Skeletal muscle satellite cell (primary cell): ENCODE results near the gene F10. TPM values are rescaled to one million over a fixed set of nuclear protein-coding genes. Genes with fewer than 3 reads are reported as not detected.
"Not testable (repeated sequence)": the region's sequence is repeated elsewhere in the genome, so short reads cannot be mapped to it uniquely, and the experiment has no call there.

ENCODE experiments used
- H3K27me3 ChIP-seq: 2 replicates; pipeline ENCODE4 v1.7.0; 2013; ENCODE audit warnings: low read length; ENCODE audit not compliant: control insufficient read depth, insufficient read depth
- H3K36me3 ChIP-seq: 2 replicates; pipeline ENCODE4 v1.7.0; 2013; ENCODE audit warnings: mild to moderate bottlenecking, control low read depth, low read length; ENCODE audit not compliant: insufficient read depth
- H3K4me1 ChIP-seq: 2 replicates; pipeline ENCODE4 v1.7.0; 2013; ENCODE audit warnings: low read length; ENCODE audit not compliant: control insufficient read depth, insufficient read depth
- H3K4me2 ChIP-seq: 2 replicates; pipeline ENCODE4 v1.7.0; 2013; ENCODE audit warnings: mild to moderate bottlenecking, low read length
- H3K4me3 ChIP-seq: 2 replicates; pipeline ENCODE4 v1.7.0; 2013; ENCODE audit warnings: low read length
- H3K9ac ChIP-seq: 2 replicates; pipeline ENCODE4 v1.7.0; 2013; ENCODE audit warnings: mild to moderate bottlenecking, low read depth, low read length, moderate library complexity
- H3K9me3 ChIP-seq: replicated peaks from 2 replicates; pipeline ENCODE4 v1.7.0; 2013; ENCODE audit warnings: mild to moderate bottlenecking, control low read depth, low read length
- total RNA-seq: library from RNA; depleted of rRNA; stranded (reverse); fragments of >200 nt; gene quantifications from 2 replicates; pipeline ENCODE4 v1.2.3, GENCODE V29; 2012; rRNA removed

The F10 gene
- total RNA-seq = 1.5 and 1.8 TPM in 2 replicates

DNA sequence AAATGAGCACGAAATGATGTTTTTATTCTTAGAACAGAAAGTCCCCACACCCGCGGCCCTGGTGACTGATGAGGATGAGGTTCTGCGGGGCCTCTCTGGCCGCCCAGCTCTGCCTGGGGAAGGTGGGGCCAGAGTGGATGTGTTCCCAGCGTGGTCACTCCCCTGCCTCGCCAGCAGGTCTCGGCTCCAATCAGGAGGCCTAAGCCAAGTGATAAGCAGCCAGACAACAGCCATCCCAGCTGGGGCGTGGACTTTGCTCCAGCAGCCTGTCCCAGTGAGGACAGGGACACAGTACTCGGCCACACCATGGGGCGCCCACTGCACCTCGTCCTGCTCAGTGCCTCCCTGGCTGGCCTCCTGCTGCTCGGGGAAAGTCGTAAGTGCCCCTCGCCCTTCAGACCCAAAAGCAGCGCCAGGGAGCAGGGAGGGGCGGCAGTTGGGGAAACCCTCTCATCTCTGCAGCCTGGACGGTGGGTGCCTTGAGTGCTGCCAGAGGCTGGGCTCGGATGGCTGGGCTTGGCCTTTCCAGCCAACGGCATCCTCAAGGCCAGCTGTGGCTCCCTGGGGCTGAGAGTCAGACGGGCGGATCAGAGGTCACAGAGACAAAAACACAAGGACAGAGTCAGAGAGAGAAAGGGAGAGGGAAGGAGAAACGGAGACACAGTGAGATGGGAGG is at the start of gene F10:
F10 (plus strand) TSS at position 250 of the 676 bp plus-strand sequence; CDS start at position 307, 57 bp downstream.
- Histone ChIP-seq H3K4me2 (peak within 1 kb of the TSS; percentile 78), H3K9me3 (no peaks in the 10 kb centered on the region), H3K27me3 (peaks cover 22% of the 10 kb centered on the region), H3K9ac (peak within 1 kb of the TSS; percentile 21), H3K4me3 (peak within 1 kb of the TSS; percentile 63), H3K4me1 (peaks cover 14% of the 10 kb centered on the region), H3K36me3 (no peaks in the 10 kb centered on the region)

DNA sequence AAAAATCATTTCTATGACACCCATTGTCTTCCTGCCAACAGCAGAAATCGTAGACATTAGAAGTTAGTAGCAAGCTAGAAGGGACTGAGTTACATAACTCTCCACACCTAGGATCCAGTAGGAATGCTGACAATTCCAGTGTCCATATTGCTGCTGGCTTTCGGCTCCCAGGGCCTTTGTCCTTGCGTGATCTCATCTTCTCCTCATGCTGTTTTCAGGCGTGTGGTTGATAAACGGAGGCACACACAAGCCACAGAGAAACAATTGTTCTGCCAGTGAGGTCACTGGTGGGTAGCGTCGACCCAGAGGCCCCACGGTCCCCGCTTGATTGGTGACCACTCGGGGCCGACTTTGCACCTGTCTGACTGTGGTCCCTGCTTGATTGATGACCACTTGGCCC is 48.7 kb upstream of the F10 start:
- Histone ChIP-seq H3K4me2 (no peak overlapping the region), H3K9ac (no peak overlapping the region), H3K36me3 (peaks cover 10% of the 10 kb centered on the region), H3K4me1 (peaks cover 5% of the 10 kb centered on the region), H3K4me3 (no peak overlapping the region), H3K9me3 (no peaks in the 10 kb centered on the region), H3K27me3 (no peaks in the 10 kb centered on the region)

- Histone ChIP-seq H3K4me1 (peaks cover 10% of the 10 kb centered on the region), H3K4me3 (no peak overlapping the region), H3K27me3 (no peaks in the 10 kb centered on the region), H3K9ac (no peak overlapping the region), H3K4me2 (no peak overlapping the region), H3K36me3 (peaks cover 10% of the 10 kb centered on the region), H3K9me3 (no peaks in the 10 kb centered on the region)
Measured at GRCh38 chr13:113074401-113074800, 48.2 kb upstream of the F10 start.

GRCh38 chr13:113074876-113075275 is 47.7 kb upstream of the F10 start:
- Histone ChIP-seq H3K4me3 (no peak overlapping the region), H3K4me1 (peaks cover 11% of the 10 kb centered on the region), H3K36me3 (peaks cover 10% of the 10 kb centered on the region), H3K27me3 (no peaks in the 10 kb centered on the region), H3K4me2 (no peak overlapping the region), H3K9me3 (no peaks in the 10 kb centered on the region), H3K9ac (no peak overlapping the region)

GRCh38 chr13:113075711-113076110 is 46.9 kb upstream of the F10 start:
- Histone ChIP-seq H3K4me3 (no peak overlapping the region), H3K4me1 (peaks cover 11% of the 10 kb centered on the region), H3K36me3 (peaks cover 8% of the 10 kb centered on the region), H3K9me3 (no peaks in the 10 kb centered on the region), H3K4me2 (no peak overlapping the region), H3K27me3 (no peaks in the 10 kb centered on the region), H3K9ac (no peak overlapping the region)

GRCh38 chr13:113076681-113077401 is 45.8 kb upstream of the F10 start:
- Histone ChIP-seq H3K4me2 (no peak overlapping the region), H3K4me1 (peaks cover 11% of the 10 kb centered on the region), H3K4me3 (no peak overlapping the region), H3K27me3 (no peaks in the 10 kb centered on the region), H3K9me3 (no peaks in the 10 kb centered on the region), H3K9ac (no peak overlapping the region), H3K36me3 (peaks cover 8% of the 10 kb centered on the region)

DNA sequence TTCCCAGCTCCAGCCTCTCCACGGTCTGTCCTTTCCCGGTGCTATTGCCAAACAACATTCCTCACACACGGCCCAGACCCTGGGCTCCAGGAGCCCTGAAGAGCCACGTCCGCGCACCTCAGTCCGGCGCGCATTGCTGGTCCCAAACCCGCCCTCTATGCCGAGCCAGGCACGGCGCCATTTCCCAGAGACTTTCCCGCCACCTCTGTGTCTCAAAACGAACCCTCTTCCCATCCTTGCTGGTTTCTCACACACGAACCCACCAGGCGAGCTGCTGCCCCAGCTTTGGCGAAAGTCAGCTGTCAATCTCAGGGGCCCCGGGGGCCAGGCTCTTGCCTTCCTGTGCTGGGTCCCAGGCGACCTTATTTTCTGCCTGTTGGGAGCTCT is 45.0 kb upstream of the F10 start:
- Histone ChIP-seq H3K27me3 (no peaks in the 10 kb centered on the region), H3K4me2 (no peak overlapping the region), H3K9ac (no peak overlapping the region), H3K4me1 (peaks cover 11% of the 10 kb centered on the region), H3K4me3 (no peak overlapping the region), H3K36me3 (peaks cover 8% of the 10 kb centered on the region), H3K9me3 (no peaks in the 10 kb centered on the region)

DNA sequence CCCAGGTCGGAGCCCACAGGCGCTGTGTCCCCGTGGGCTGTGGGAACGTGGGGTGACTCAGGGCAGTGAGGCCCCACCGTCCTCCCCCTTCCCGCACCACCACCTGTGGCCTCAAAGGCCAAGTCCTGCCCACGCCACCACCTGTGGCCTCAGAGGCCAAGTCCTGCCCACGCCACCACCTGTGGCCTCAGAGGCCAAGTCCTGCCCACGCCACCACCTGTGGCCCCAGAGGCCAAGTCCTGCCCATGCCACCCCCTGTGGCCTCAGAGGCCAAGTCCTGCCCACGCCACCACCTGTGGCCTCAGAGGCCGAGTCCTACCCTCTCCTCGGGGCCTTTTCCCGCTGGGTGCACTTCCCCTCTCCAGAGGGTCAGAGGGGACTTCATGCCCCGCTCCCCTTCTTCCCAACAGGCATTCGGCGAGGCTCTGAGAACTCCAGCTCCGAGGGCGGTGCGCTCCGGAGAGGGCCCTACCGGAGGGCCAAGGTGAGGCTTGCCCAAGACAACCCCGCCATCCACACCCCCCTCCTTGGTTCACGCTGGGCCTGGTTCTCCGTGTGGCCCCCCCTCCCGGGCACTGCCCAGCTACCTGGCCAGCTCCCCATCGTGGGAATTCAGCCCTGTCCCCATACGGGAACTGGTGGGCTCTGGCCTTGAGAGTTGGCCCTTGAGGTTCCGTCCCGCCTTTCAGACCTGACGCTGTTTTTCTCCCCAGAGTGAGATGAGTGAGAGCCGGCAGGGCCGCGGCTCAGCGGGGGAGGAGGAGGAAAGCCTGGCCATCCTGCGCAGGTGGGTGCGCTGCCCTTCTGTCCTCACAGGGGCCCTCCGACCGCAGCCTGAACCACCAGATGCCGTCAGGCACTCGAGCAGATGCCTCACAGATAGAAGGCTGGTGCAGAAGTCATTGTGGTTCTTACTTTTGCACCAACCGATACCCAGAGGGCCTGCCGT is 44.4 kb upstream of the F10 start:
- peaks cover 11% of the 10 kb centered on the region for H3K4me1 ChIP-seq
- no peak overlapping the region for H3K9ac ChIP-seq
- peaks cover 8% of the 10 kb centered on the region for H3K36me3 ChIP-seq
- no peaks in the 10 kb centered on the region for H3K27me3 ChIP-seq
- no peaks in the 10 kb centered on the region for H3K9me3 ChIP-seq
- no peak overlapping the region for H3K4me2 ChIP-seq
- H3K4me3 ChIP-seq = no peak overlapping the region

- Histone ChIP-seq H3K27me3 (no peaks in the 10 kb centered on the region), H3K36me3 (peaks cover 8% of the 10 kb centered on the region), H3K4me2 (no peak overlapping the region), H3K4me3 (no peak overlapping the region), H3K9ac (no peak overlapping the region), H3K9me3 (no peaks in the 10 kb centered on the region), H3K4me1 (peaks cover 14% of the 10 kb centered on the region)
Measured at GRCh38 chr13:113078902-113079780, 43.5 kb upstream of the F10 start.

GRCh38 chr13:113079781-113080080 is 42.9 kb upstream of the F10 start:
- not testable (repeated sequence) for H3K9me3 ChIP-seq, H3K27me3 ChIP-seq, H3K36me3 ChIP-seq, H3K4me3 ChIP-seq, H3K9ac ChIP-seq, H3K4me2 ChIP-seq
- peaks cover 14% of the 10 kb centered on the region for H3K4me1 ChIP-seq
